NCI-H526 treated with DMSO at 0.1 percent for 48 hours (cell line): ENCODE results near the gene ASF1B.
"Not testable (repeated sequence)": the region's sequence is repeated elsewhere in the genome, so short reads cannot be mapped to it uniquely, and the experiment has no call there.

Source experiments
- DNase-seq: peaks from one replicate; lab custom pipeline; 2025; lab: John Stamatoyannopoulos, UW

ASF1B gene

DNA sequence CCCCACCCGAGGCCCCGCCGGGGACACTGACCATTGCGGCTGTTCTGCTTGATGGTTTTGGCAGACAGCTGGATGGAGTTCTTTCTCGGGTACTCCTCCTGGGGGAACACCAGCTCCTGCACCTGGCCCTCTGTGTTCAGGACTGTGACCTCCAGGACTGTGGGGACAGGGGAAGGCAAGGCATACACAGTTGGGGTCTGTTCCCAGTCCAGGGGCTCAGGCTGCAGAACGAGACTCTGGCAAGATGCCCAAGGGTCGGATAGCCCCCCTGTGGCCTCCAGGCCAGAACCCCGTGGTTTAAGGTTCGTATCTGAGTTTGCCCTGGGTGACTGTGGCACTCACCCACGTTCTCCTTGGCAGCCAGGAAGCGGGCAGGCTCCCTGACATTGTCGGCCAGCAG, 22.7 kb upstream of the ASF1B start:
- DNase-seq = no peak

DNA sequence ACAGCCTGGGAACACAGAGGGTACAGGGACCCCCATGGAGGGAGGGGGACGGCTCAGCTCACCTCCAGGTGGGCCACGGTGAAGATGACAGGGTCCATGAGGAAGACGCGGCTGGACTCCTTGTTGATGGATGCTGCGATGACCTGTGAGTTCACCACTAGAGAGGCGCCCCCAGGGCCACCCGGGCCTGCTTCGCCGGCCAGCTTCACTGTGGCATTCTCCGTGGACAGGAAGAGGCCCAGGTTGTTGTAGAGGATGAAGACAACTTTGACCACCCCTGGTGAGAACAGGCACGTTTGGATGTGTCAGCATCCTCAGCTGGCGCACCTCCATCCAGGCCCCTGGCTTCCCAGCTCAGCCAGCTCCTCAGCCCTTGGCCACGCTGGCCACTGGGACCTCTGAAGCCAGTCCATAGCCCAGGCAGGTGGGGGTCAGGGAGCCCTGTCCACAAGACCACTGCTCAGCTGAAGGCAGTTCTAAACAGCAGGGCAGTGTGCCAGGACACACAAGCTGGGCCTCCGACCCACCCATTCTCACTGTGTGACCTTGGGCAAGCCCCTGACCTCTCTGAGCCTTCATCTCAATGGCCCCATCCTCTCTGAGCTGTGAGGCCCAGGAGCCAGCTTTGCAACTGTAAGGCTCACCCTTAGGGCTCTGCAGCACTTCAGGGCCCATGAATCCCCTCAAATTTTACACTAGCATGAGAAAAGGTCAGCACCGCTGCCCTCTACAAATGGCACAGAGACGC, 22.1 kb upstream of the ASF1B start:
- no peak for DNase-seq

- no peak for DNase-seq
Measured at GRCh38 chr19:14156971-14157717, 20.8 kb upstream of the ASF1B start.

DNA sequence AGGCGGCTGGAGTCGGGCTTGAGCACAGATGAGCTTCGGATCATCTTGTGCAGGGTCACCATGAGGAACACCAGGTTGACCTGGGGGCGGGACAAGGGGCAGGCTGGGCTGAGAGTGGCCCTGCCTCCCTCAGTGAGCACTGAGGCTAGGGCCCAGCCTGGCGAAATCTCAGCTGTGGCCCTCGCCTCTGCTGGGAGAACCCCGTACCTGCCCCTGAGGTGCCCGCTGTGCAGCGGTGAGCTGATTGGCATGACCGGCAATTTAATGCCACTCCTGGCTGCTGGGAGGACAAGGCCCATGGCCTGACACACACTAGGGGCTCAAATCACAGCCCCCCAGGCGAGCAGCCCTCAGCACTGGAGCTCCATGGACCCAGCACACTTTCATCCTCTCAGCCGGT, 19.7 kb upstream of the ASF1B start:
- DNase-seq = no peak

- no peak for DNase-seq
Measured at GRCh38 chr19:14155371-14155770, 19.0 kb upstream of the ASF1B start.

DNA sequence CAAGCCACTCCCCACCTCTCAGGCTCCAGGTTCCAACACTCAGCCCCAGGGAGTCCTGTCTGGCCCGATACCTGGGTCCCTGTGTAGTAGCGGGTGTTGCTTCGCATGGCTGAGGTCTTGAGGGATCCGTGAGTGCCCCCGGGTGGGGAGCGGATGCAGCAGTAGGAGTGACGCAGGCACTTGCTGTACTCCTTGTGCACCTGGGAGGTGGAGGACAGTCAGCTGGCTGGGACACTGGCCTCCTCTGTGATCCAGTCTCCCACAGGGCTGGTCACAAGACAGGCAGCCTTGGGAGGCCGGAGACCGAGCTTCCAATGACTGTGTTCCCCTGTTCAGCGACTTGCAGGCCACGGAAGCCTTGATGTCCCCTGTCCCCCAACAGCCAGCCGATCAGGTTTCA, 16.3 kb upstream of the ASF1B start:
- DNase-seq = no peak

- no peak for DNase-seq
Measured at GRCh38 chr19:14150770-14151661, 14.6 kb upstream of the ASF1B start.

DNA sequence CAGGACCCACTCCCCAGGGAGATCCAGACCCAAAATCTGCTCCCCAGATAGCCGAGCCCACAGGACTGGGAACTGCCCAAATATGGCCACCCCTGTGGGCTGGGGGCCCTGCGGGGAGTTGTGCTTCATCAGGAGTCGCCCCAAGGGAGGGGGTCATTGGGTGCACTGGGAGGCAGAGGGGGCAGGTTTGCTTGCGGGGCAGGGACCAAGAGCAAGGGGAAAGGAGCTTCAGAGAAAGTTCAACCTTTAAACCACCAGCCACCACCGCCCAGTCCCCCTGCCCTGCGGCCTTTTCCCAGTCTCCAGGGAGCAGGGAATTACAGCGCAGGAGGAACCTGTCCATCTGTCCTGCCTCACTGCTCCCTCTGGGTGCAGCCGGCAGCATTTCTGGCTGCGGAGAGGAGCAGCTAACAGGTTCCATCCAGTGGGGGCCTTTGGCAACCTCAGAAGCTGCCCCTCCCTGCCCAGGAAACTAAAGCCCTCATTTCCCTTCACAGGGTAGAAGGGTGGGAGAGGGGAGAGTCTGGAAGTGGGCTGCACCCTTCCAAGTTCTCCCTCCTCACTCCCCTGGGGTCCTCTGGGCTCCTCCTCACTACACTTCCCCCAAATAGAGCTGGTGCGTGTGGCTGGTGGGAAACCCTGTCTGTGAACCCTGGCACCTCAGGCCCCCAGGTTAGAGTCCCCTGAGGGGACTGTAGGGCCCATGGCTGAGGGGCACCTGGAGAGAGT, 13.8 kb upstream of the ASF1B start:
- no peak for DNase-seq

DNA sequence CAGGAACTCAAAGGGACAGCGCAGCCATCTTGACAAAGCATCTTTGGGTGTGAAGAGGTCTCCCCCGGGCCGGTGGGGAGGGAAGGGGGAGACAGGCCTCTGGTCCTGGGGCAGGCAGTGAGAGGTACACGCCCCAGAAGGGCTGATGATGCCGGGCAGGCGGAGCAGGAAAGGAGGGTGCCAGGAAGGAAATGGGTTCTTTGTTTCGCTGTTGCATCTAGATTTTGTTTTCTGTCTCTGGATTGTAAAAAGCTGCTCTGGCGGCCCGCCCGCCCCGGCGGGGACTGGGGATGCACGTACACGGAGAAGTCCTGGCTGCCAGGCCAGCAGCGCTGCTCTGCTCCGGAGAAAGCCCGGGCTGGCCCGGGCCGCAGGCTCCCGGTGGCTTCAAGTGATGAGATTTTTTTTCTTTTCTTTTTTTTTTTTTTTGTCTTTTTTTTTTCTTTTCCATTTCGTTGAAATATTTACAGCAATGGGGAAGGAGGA, 13.2 kb upstream of the ASF1B start:
- no peak for DNase-seq

DNA sequence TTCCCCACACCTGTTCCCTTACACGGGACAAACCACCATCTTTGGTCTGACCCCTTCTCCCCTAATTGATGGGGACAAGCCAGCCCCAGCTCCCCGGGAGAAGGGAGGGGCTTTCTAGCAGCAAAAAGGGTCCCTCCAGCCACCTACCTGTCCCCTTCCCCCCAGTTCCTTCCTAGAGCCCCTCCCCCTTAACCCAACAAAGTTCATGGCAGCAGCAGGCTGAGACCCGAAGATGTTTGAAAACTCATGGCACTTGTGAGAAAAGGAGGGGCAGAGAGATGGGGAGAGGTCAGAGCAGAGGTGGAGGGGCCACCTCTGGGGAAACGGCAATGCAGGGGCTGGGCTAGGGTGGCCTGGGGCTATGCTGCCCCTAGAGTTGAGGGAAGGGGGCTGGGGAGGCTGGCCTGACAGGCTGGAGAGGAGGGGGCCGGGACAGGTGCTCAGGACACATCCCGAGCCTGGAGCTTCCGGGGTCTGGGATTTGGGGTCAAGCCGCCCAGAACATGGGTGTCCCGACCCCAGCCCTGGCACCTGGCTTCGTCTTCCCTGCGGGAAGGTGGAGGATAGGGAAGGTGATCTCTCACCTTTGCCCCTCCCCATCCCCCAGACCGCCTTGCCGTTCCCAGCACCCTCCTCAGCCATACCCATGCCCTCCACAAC, 12.5 kb upstream of the ASF1B start:
- no peak for DNase-seq

DNA sequence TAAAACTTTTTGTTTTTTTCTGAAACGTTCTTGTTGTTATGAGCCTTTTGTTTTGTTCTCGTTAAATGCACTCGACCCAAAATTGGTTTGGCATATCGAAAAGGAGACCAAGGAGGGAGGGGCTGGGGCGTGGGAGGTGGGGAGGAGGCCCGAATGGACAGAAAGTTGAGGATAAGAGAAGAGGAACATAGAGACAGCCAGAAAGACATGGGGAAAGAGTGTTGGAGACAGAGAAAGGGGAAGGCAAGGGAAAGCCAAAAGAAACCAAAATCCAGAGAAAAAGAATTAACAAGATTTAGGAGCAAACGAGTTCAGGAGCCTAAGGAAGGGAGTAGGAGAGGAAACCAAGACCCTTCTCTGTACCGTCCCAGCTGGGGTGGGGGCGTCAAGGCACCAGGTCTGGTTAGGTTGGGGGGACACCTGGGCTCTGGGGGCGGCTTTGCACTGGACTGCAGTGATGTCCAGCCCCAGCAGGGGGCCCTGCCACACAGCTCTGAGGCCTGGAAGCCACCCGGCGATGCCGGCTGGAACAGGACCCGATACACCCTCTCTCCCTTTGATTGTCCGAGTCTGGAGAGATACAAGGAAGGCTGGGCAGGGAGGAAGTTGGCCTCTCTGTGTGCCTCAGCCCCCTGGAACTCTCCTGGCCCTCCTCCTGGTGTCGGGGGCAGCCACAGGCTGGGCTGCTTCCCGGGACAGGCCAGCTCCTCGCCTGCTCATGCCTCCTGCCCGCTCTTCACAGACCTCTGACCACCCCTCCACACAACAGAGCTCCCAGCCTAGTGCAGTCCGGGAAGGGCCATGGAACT, 11.6 kb upstream of the ASF1B start:
- no peak for DNase-seq

GRCh38 chr19:14146789-14147216, 10.4 kb upstream of the ASF1B start:
- no peak for DNase-seq

GRCh38 chr19:14146169-14146568, 9.8 kb upstream of the ASF1B start:
- not testable (repeated sequence) for DNase-seq

GRCh38 chr19:14145381-14145780, 9.0 kb upstream of the ASF1B start:
- DNase-seq = no peak

GRCh38 chr19:14142262-14143190, 6.1 kb upstream of the ASF1B start:
- no peak for DNase-seq

GRCh38 chr19:14141041-14141440, 4.7 kb upstream of the ASF1B start:
- no peak for DNase-seq

GRCh38 chr19:14139944-14140343, 3.6 kb upstream of the ASF1B start:
- DNase-seq = no peak

- DNase-seq = no peak
Measured at GRCh38 chr19:14138576-14139265, 2.3 kb upstream of the ASF1B start.
